Measurements from ENCODE around the gene ST6GAL1. TPM values are rescaled to one million over a fixed set of nuclear protein-coding genes. Genes with fewer than 3 reads are reported as not detected.

Gene ST6GAL1
- total and polyA plus RNA-seq, 10 of the 15 experiments (the other 5 are each of a cell fraction or from before 2014, with no cell fraction given), result 74.2 to 248 (median 149) TPM

DNA sequence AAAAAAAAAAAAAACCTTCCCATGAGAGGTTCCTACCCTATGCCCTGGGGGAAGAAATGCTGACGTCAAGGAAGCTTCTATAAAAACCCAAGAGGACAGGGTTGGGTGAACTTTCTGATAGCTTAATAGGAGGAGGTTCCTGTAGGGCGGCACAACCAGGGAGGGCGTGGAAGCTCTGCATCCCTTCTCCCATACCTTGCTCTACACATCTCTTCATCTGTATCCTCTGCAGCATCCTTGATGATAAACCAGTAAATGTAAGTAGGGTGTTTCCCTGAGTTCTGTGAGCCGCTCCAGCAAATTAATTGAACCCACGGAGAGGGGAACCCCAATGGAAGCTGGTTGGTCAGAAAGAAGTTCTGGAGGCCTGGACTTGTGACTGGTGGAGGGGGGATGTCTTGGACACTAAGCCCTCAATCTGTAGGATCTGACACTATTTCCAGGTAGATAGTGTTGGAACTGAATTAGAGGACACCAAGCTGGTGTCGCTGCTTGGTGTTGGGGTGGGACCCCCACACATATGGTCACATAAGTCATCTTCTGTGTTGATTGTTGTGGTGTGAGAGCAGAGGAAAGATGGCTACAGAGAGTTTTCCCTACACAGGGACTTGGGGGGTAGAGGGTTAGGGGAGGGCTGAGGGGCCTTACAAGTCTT, 91.5 kb downstream of the ST6GAL1 start (continued):
- TF ChIP-seq, protein P1, sequence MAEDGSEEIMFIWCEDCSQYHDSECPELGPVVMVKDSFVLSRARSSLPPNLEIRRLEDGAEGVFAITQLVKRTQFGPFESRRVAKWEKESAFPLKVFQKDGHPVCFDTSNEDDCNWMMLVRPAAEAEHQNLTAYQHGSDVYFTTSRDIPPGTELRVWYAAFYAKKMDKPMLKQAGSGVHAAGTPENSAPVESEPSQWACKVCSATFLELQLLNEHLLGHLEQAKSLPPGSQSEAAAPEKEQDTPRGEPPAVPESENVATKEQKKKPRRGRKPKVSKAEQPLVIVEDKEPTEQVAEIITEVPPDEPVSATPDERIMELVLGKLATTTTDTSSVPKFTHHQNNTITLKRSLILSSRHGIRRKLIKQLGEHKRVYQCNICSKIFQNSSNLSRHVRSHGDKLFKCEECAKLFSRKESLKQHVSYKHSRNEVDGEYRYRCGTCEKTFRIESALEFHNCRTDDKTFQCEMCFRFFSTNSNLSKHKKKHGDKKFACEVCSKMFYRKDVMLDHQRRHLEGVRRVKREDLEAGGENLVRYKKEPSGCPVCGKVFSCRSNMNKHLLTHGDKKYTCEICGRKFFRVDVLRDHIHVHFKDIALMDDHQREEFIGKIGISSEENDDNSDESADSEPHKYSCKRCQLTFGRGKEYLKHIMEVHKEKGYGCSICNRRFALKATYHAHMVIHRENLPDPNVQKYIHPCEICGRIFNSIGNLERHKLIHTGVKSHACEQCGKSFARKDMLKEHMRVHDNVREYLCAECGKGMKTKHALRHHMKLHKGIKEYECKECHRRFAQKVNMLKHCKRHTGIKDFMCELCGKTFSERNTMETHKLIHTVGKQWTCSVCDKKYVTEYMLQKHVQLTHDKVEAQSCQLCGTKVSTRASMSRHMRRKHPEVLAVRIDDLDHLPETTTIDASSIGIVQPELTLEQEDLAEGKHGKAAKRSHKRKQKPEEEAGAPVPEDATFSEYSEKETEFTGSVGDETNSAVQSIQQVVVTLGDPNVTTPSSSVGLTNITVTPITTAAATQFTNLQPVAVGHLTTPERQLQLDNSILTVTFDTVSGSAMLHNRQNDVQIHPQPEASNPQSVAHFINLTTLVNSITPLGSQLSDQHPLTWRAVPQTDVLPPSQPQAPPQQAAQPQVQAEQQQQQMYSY (CRISPR knock-in tag; IDR thresholded peaks at IDR 0.05), result 0 out of 2 replicates have a peak, but pooled peaks have one; percentile 15
- peak; percentile 74 for TF ChIP-seq SMAD5 (IDR thresholded peaks at IDR 0.05; ENCODE audit: low read depth)
- peak; percentile 82 for TF ChIP-seq PAX5 (IDR thresholded peaks at IDR 0.05; ENCODE audit: borderline replicate concordance, low read depth, low read length)
- TF ChIP-seq, protein P2, sequence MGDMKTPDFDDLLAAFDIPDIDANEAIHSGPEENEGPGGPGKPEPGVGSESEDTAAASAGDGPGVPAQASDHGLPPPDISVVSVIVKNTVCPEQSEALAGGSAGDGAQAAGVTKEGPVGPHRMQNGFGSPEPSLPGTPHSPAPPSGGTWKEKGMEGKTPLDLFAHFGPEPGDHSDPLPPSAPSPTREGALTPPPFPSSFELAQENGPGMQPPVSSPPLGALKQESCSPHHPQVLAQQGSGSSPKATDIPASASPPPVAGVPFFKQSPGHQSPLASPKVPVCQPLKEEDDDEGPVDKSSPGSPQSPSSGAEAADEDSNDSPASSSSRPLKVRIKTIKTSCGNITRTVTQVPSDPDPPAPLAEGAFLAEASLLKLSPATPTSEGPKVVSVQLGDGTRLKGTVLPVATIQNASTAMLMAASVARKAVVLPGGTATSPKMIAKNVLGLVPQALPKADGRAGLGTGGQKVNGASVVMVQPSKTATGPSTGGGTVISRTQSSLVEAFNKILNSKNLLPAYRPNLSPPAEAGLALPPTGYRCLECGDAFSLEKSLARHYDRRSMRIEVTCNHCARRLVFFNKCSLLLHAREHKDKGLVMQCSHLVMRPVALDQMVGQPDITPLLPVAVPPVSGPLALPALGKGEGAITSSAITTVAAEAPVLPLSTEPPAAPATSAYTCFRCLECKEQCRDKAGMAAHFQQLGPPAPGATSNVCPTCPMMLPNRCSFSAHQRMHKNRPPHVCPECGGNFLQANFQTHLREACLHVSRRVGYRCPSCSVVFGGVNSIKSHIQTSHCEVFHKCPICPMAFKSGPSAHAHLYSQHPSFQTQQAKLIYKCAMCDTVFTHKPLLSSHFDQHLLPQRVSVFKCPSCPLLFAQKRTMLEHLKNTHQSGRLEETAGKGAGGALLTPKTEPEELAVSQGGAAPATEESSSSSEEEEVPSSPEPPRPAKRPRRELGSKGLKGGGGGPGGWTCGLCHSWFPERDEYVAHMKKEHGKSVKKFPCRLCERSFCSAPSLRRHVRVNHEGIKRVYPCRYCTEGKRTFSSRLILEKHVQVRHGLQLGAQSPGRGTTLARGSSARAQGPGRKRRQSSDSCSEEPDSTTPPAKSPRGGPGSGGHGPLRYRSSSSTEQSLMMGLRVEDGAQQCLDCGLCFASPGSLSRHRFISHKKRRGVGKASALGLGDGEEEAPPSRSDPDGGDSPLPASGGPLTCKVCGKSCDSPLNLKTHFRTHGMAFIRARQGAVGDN (IDR thresholded peaks at IDR 0.05), result peak; percentile 34; the same call in 1 of the 2 replicates
- no peak for TF ChIP-seq ZNF274 (IDR thresholded peaks at IDR 0.05; ENCODE audit: insufficient read depth, insufficient read length)
- no peak for TF ChIP-seq CBX5 (IDR thresholded peaks at IDR 0.05; ENCODE audit: low read depth)
- no peak; the same call in 1 of the 2 replicates for TF ChIP-seq TCF12 (IDR thresholded peaks at IDR 0.05; ENCODE audit: low read depth, low read length)
- peak; percentile 79 for TF ChIP-seq TAF1 (IDR thresholded peaks at IDR 0.05; ENCODE audit: borderline replicate concordance, low read depth, low read length)
- TF ChIP-seq, protein P3, sequence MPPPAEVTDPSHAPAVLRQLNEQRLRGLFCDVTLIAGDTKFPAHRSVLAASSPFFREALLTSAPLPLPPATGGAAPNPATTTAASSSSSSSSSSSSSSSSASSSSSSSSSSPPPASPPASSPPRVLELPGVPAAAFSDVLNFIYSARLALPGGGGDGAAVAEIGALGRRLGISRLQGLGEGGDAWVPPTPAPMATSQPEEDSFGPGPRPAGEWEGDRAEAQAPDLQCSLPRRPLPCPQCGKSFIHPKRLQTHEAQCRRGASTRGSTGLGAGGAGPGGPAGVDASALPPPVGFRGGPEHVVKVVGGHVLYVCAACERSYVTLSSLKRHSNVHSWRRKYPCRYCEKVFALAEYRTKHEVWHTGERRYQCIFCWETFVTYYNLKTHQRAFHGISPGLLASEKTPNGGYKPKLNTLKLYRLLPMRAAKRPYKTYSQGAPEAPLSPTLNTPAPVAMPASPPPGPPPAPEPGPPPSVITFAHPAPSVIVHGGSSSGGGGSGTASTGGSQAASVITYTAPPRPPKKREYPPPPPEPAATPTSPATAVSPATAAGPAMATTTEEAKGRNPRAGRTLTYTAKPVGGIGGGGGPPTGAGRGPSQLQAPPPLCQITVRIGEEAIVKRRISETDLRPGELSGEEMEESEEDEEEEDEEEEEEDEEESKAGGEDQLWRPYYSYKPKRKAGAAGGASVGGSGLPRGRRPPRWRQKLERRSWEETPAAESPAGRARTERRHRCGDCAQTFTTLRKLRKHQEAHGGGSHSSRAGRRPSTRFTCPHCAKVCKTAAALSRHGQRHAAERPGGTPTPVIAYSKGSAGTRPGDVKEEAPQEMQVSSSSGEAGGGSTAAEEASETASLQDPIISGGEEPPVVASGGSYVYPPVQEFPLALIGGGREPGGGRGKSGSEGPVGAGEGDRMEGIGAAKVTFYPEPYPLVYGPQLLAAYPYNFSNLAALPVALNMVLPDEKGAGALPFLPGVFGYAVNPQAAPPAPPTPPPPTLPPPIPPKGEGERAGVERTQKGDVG (CRISPR knock-in tag; IDR thresholded peaks at IDR 0.05), result peak; percentile 15; the same call in 1 of the 2 replicates
- no peak for TF ChIP-seq STAT3 (IDR thresholded peaks at IDR 0.05; ENCODE audit: low read depth, low read length)
- TF ChIP-seq CREM (IDR thresholded peaks at IDR 0.05; ENCODE audit: low read depth), result peak; percentile 83
- TF ChIP-seq, protein P4, sequence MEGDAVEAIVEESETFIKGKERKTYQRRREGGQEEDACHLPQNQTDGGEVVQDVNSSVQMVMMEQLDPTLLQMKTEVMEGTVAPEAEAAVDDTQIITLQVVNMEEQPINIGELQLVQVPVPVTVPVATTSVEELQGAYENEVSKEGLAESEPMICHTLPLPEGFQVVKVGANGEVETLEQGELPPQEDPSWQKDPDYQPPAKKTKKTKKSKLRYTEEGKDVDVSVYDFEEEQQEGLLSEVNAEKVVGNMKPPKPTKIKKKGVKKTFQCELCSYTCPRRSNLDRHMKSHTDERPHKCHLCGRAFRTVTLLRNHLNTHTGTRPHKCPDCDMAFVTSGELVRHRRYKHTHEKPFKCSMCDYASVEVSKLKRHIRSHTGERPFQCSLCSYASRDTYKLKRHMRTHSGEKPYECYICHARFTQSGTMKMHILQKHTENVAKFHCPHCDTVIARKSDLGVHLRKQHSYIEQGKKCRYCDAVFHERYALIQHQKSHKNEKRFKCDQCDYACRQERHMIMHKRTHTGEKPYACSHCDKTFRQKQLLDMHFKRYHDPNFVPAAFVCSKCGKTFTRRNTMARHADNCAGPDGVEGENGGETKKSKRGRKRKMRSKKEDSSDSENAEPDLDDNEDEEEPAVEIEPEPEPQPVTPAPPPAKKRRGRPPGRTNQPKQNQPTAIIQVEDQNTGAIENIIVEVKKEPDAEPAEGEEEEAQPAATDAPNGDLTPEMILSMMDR (IDR thresholded peaks at IDR 0.05 in 2 of 3, conservative IDR thresholded peaks at IDR 0.05 in 1 of 3; ENCODE audit: control insufficient read depth in 2 of 3, extremely low read depth in 1 of 3, insufficient read depth in 1 of 3, low read depth in 3 of 3, low read length in 3 of 3), result no peak
- peak; percentile 11; the same call in 1 of the 2 replicates for TF ChIP-seq RUNX3 (IDR thresholded peaks at IDR 0.05; ENCODE audit: low read length)
- TF ChIP-seq SUZ12 (IDR thresholded peaks at IDR 0.05; ENCODE audit: unreplicated experiment), result no peak
- peak; percentile 92 for TF ChIP-seq ZNF384 (IDR thresholded peaks at IDR 0.05; ENCODE audit: borderline replicate concordance, low read depth, low read length)
- TF ChIP-seq CBFB (IDR thresholded peaks at IDR 0.05; ENCODE audit: low read depth), result peak; percentile 66; the same call in 1 of the 2 replicates
- TF ChIP-seq NBN (IDR thresholded peaks at IDR 0.05), result peak; percentile 73; the same call in 1 of the 2 replicates

Data from GM12878 (cell line).